SH-SY5Y (cell line): Measurements from ENCODE around the gene ADAMTS17.

Experiments used
- GATA2 ChIP-seq: IDR thresholded peaks from 2 replicates; pipeline ENCODE4 v1.6.1; 2011; ENCODE audit warnings: mild to moderate bottlenecking, low read depth, low read length
- GATA3 ChIP-seq: IDR thresholded peaks from 2 replicates; pipeline ENCODE4 v1.6.1; 2011; ENCODE audit warnings: low read depth, mild to moderate bottlenecking, low read length, moderate library complexity

GRCh38 chr15:100309109-100310040, 32.4 kb downstream of the ADAMTS17 start:
- TF ChIP-seq GATA3 (no peak), GATA2 (no peak)
